Panc1 (cell line): ENCODE measurements around the gene SUPT3H. TPM values are rescaled to one million over a fixed set of nuclear protein-coding genes. Genes with fewer than 3 reads are reported as not detected.

Experiments used
- ATAC-seq: fragments of 200-7000 bp; cut with Tn5 transposase; 2 replicates; pipeline ENCODE4 v1.9.1; 2020; ENCODE audit warnings: mild to moderate bottlenecking, moderate library complexity
- BruUV-seq: library from RNA; stranded (reverse); fragments of 400-500 nt; replicated peaks from 2 replicates; lab custom pipeline; 2021; lab: Mats Ljungman, UMichigan
- CTCF ChIA-PET: fragments of 300-600 bp; sonication (Branson Sonifier 250); formaldehyde crosslinking; loops from one replicate; lab custom pipeline; 2022; ENCODE audit warnings: antibody characterized with exemption; lab: Charles Lee
- POLR2A ChIA-PET: fragments of 300-600 bp; sonication (Branson Sonifier 250); formaldehyde crosslinking; loops from one replicate; lab custom pipeline; 2022; ENCODE audit warnings: antibody characterized with exemption; lab: Charles Lee
- DNase-seq: peaks from one replicate; pipeline ENCODE4 v3.0.0-alpha.2; 2010; ENCODE audit warnings: low read depth, low spot score
- H3K27ac ChIP-seq: 2 replicates; pipeline ENCODE4 v1.5.1; 2011; ENCODE audit warnings: mild to moderate bottlenecking, low read length, inconsistent platforms
- H3K27me3 ChIP-seq: fragments of 200-500 bp; sonication (Bioruptor generic); 2 replicates; pipeline ENCODE4 v1.6.0; 2014; ENCODE audit warnings: low read length, inconsistent platforms; ENCODE audit not compliant: control insufficient read depth, insufficient read depth
- H3K36me3 ChIP-seq: fragments of 200-500 bp; sonication (Bioruptor generic); 2 replicates; pipeline ENCODE4 v1.5.1; 2014; ENCODE audit warnings: inconsistent platforms, mild to moderate bottlenecking, low read length, moderate library complexity; ENCODE audit not compliant: control insufficient read depth, insufficient read depth
- H3K4me1 ChIP-seq: 2 replicates; pipeline ENCODE4 v1.5.1; 2011; ENCODE audit warnings: inconsistent platforms, mild to moderate bottlenecking, low read length, moderate library complexity; ENCODE audit not compliant: control insufficient read depth, insufficient read depth
- H3K4me3 ChIP-seq, 2 experiments: 2 replicates each; pipeline ENCODE4 v1.5.1; 2011 to 2012; ENCODE audit warnings: low read depth in 2 of 2, low read length in 2 of 2, mild to moderate bottlenecking in 2 of 2, inconsistent platforms in 1 of 2, moderate library complexity in 1 of 2
- H3K9me3 ChIP-seq: fragments of 200-500 bp; sonication (Bioruptor generic); 2 replicates; pipeline ENCODE4 v1.5.1; 2014; ENCODE audit warnings: low read depth, mild to moderate bottlenecking, inconsistent platforms, low read length, moderate library complexity; ENCODE audit not compliant: control insufficient read depth, insufficient read depth
- POLR2AphosphoS5 ChIP-seq: IDR thresholded peaks from 2 replicates; pipeline ENCODE4 v1.6.1; 2012; ENCODE audit warnings: mild to moderate bottlenecking, low read depth, low read length, moderate library complexity
- SIN3A ChIP-seq: IDR thresholded peaks from 2 replicates; pipeline ENCODE4 v1.6.1; 2012; ENCODE audit warnings: low read depth, mild to moderate bottlenecking, low read length, moderate library complexity, borderline replicate concordance; ENCODE audit not compliant: insufficient read depth
- TCF7L2 ChIP-seq: IDR thresholded peaks from 2 replicates; pipeline ENCODE4 v1.6.1; 2011; ENCODE audit warnings: mild to moderate bottlenecking, low read depth, low read length, inconsistent platforms
- in situ Hi-C: cut with HindIII; loops from 2 replicates; pipeline ENCODE4 v1.10.0; 2016; ENCODE audit warnings: low sequenced_read_pairs, low pct_unique_long_range_greater_than_20kb
- intact Hi-C: fragments of 100-400 bp; cut with micrococcal nuclease; formaldehyde crosslinking; loops from one replicate; pipeline ENCODE4 v1.10.0; 2022; ENCODE audit not compliant: unreplicated experiment
- total RNA-seq: library from RNA; stranded (reverse); gene quantifications from one replicate; pipeline ENCODE4 v1.2.1, GENCODE V29; 2021; ENCODE audit not compliant: unreplicated experiment
- TF ChIP-seq, protein P1 (sequence below), 2 experiments: IDR thresholded peaks; 2 replicates each; pipeline ENCODE4 v1.6.1; 2011 to 2012; ENCODE audit warnings: low read depth in 2 of 2, control low read depth in 1 of 2, low read length in 1 of 2, mild to moderate bottlenecking in 1 of 2, moderate library complexity in 1 of 2; ENCODE audit not compliant: insufficient read depth in 1 of 2
- TF ChIP-seq, protein P2 (sequence below): fragments of 450-650 bp; IDR thresholded peaks from 2 replicates; pipeline ENCODE4 v1.5.1; 2017; ENCODE audit warnings: mild to moderate bottlenecking

The SUPT3H gene
- total RNA-seq, 1 experiment from 2014 or later = 11.0 TPM

DNA sequence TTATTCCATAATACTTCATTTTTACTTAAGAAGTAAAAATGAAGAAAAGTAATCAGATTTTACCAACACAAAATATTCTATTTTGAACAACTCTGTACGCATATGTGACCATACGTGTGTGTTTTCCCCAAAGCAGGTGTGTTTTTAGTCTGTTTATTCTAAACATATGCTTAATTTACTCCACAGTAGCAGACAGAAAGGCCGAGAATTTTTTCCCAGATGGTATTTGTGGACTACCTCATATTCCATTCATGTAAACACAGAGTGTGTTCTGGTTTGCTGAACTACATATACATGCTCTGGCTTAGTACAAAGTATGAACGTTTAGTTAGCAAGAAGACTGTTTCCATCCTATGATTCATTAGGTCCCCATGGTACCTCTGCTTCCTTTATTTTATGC is 282.9 kb downstream of the SUPT3H start:
- H3K27me3 ChIP-seq = no peaks in the 10 kb centered on the region
- DNase-seq (no peak), ATAC-seq (no peak)
- ChIA-PET CTCF (no interaction called here), POLR2A (no interaction called here)
- intact Hi-C loops = no loop called here
- no peak overlapping the region for H3K27ac ChIP-seq
- no TSS peak for BruUV-seq
- H3K4me3 ChIP-seq = no peak overlapping the region
- H3K9me3 ChIP-seq = no peaks in the 10 kb centered on the region
- H3K4me1 ChIP-seq = no peaks in the 10 kb centered on the region
- in situ Hi-C loops = no loop called here
- no peak for TF ChIP-seq POLR2AphosphoS5
- no peak for TF ChIP-seq SIN3A
- TF ChIP-seq TCF7L2 = no peak
- TF ChIP-seq, protein P1, sequence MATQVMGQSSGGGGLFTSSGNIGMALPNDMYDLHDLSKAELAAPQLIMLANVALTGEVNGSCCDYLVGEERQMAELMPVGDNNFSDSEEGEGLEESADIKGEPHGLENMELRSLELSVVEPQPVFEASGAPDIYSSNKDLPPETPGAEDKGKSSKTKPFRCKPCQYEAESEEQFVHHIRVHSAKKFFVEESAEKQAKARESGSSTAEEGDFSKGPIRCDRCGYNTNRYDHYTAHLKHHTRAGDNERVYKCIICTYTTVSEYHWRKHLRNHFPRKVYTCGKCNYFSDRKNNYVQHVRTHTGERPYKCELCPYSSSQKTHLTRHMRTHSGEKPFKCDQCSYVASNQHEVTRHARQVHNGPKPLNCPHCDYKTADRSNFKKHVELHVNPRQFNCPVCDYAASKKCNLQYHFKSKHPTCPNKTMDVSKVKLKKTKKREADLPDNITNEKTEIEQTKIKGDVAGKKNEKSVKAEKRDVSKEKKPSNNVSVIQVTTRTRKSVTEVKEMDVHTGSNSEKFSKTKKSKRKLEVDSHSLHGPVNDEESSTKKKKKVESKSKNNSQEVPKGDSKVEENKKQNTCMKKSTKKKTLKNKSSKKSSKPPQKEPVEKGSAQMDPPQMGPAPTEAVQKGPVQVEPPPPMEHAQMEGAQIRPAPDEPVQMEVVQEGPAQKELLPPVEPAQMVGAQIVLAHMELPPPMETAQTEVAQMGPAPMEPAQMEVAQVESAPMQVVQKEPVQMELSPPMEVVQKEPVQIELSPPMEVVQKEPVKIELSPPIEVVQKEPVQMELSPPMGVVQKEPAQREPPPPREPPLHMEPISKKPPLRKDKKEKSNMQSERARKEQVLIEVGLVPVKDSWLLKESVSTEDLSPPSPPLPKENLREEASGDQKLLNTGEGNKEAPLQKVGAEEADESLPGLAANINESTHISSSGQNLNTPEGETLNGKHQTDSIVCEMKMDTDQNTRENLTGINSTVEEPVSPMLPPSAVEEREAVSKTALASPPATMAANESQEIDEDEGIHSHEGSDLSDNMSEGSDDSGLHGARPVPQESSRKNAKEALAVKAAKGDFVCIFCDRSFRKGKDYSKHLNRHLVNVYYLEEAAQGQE (IDR thresholded peaks at IDR 0.05; ENCODE audit: insufficient read depth in 1 of 2, low read depth in 2 of 2, low read length in 1 of 2) = no peak
- TF ChIP-seq, protein P2, sequence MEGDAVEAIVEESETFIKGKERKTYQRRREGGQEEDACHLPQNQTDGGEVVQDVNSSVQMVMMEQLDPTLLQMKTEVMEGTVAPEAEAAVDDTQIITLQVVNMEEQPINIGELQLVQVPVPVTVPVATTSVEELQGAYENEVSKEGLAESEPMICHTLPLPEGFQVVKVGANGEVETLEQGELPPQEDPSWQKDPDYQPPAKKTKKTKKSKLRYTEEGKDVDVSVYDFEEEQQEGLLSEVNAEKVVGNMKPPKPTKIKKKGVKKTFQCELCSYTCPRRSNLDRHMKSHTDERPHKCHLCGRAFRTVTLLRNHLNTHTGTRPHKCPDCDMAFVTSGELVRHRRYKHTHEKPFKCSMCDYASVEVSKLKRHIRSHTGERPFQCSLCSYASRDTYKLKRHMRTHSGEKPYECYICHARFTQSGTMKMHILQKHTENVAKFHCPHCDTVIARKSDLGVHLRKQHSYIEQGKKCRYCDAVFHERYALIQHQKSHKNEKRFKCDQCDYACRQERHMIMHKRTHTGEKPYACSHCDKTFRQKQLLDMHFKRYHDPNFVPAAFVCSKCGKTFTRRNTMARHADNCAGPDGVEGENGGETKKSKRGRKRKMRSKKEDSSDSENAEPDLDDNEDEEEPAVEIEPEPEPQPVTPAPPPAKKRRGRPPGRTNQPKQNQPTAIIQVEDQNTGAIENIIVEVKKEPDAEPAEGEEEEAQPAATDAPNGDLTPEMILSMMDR = no peak
- no peaks in the 10 kb centered on the region for H3K36me3 ChIP-seq

DNA sequence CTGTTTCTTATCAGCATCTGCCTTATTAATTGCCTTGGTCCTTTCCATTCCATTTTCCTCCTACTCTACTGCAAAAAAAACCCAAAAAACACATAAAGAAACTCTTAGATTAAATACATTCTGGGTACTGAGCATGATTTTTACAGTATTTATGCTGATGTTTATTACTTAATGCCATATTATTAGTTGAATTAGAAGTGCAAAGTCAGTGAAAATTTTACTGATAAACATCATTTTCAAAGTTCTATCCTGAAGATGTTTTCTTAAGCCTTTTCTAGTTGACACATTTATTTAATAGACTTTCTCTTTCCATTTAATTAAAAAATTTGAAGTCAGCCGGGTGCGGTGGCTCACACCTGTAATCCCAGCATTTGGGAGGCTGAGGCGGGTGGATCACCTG is 285.6 kb downstream of the SUPT3H start:
- intact Hi-C loops = no loop called here
- no peaks in the 10 kb centered on the region for H3K4me1 ChIP-seq
- H3K27ac ChIP-seq = no peak overlapping the region
- no peaks in the 10 kb centered on the region for H3K9me3 ChIP-seq
- TF ChIP-seq TCF7L2 (no peak), POLR2AphosphoS5 (no peak)
- TF ChIP-seq, protein P1 (IDR thresholded peaks at IDR 0.05; ENCODE audit: insufficient read depth in 1 of 2, low read depth in 2 of 2, low read length in 1 of 2) = no peak
- TF ChIP-seq, protein P2 = no peak
- ChIA-PET CTCF (no interaction called here), POLR2A (no interaction called here)
- ATAC-seq (no peak), DNase-seq (no peak)
- BruUV-seq = no TSS peak
- in situ Hi-C loops = no loop called here
- H3K4me3 ChIP-seq = no peak overlapping the region
- H3K36me3 ChIP-seq = no peaks in the 10 kb centered on the region
- H3K27me3 ChIP-seq = no peaks in the 10 kb centered on the region
